Esophagus squamous epithelium (tissue), 4 donors: ENCODE measurements around the gene KIRREL1.

Source experiments
- POLR2A ChIP-seq, 4 donors: fragments of 450-650 bp; IDR thresholded peaks; one replicate each; pipeline ENCODE4 v1.6.1; 2017; ENCODE audit warnings: antibody characterized with exemption in 4 of 4, mild to moderate bottlenecking in 4 of 4, moderate library complexity in 3 of 4
- TF ChIP-seq, protein P1 (sequence below), 6 experiments: fragments of 450-650 bp in 4 of 6; fragments of 200-600 bp in 2 of 6; sonication (generic) in 2 of 6; IDR thresholded peaks; one replicate each; pipeline ENCODE4 v1.5.1; 2016 to 2019; ENCODE audit warnings: antibody characterized with exemption in 6 of 6, mild to moderate bottlenecking in 4 of 6, moderate library complexity in 4 of 6

DNA sequence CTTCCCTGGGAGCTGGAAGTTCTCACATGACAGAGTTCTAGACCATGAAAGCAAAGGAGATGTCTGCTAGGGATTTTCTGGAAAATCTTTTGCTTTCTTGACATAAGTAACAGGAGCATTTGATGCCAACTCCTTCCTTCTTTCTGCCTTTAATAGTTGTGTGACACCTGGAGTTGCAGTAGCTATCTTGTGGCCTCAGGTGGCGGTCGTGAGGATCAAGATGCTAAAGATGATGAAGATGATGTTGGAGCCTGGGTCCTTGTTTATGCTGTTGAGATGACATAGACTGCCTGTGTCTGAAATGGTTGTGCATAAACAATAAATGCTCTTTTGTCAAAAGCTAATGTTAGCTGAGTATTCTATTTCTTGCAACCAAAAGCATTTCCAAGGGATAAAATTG, 32.7 kb upstream of the KIRREL1 start:
- TF ChIP-seq, protein P1, sequence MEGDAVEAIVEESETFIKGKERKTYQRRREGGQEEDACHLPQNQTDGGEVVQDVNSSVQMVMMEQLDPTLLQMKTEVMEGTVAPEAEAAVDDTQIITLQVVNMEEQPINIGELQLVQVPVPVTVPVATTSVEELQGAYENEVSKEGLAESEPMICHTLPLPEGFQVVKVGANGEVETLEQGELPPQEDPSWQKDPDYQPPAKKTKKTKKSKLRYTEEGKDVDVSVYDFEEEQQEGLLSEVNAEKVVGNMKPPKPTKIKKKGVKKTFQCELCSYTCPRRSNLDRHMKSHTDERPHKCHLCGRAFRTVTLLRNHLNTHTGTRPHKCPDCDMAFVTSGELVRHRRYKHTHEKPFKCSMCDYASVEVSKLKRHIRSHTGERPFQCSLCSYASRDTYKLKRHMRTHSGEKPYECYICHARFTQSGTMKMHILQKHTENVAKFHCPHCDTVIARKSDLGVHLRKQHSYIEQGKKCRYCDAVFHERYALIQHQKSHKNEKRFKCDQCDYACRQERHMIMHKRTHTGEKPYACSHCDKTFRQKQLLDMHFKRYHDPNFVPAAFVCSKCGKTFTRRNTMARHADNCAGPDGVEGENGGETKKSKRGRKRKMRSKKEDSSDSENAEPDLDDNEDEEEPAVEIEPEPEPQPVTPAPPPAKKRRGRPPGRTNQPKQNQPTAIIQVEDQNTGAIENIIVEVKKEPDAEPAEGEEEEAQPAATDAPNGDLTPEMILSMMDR (IDR thresholded peaks at IDR 0.05) = no peak
- TF ChIP-seq POLR2A (IDR thresholded peaks at IDR 0.05) = no peak
